GM12864 (cell line): ENCODE results near the gene CPEB4.

Experiments
- DNase-seq: peaks from one replicate; pipeline ENCODE4 v3.0.0-alpha.2; 2011; ENCODE audit warnings: low read depth
- H3K4me3 ChIP-seq: 2 replicates; pipeline ENCODE4 v1.5.1; 2011; ENCODE audit warnings: mild to moderate bottlenecking, low read depth, low read length, control low read depth
- TF ChIP-seq, protein P1 (sequence below): IDR thresholded peaks from 2 replicates; pipeline ENCODE4 v1.5.1; 2011; ENCODE audit warnings: low read depth, mild to moderate bottlenecking, moderate library complexity, low read length, control low read depth, inconsistent platforms; ENCODE audit errors: missing control alignments

CPEB4 gene

DNA sequence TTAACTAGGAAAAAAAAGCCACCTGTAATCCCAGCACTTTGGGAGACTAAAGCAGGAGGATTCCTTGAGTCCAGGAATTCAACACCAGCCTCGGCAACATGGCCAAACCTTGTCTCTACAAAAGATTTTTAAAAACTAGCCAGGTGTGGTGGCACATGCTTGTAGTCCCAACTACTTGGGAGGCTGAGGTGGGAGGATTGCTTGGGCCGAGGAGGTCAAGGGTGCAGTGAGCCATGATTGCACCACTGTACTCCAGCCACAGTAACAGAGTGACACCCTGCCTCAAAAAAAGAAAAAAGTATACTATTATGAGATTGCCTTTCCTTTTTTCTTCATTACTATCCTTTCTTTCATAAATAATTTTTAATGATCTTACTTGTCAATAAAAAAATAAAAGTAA, 45.8 kb downstream of the CPEB4 start:
- DNase-seq = no peak
- TF ChIP-seq, protein P1, sequence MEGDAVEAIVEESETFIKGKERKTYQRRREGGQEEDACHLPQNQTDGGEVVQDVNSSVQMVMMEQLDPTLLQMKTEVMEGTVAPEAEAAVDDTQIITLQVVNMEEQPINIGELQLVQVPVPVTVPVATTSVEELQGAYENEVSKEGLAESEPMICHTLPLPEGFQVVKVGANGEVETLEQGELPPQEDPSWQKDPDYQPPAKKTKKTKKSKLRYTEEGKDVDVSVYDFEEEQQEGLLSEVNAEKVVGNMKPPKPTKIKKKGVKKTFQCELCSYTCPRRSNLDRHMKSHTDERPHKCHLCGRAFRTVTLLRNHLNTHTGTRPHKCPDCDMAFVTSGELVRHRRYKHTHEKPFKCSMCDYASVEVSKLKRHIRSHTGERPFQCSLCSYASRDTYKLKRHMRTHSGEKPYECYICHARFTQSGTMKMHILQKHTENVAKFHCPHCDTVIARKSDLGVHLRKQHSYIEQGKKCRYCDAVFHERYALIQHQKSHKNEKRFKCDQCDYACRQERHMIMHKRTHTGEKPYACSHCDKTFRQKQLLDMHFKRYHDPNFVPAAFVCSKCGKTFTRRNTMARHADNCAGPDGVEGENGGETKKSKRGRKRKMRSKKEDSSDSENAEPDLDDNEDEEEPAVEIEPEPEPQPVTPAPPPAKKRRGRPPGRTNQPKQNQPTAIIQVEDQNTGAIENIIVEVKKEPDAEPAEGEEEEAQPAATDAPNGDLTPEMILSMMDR = no peak
- no peak overlapping the region for H3K4me3 ChIP-seq

DNA sequence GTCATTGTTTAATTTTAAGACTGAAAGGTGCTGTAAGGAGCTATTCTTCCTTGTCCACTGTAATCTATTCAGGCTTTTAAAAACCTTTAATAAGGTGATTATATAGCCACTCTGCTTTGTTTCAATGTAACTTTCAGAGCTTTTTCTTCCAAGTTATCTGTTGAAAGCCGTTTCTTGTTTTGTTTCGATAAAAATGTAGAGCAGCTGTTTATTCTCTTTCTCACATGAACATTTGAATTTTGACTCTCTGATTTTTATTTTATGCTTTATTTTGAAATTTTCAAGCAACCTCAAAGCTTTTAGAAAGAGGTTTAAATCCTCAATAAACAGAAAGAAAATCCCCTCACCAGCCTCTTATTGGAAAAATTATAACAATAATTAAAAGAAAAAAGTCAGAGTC, 47.2 kb downstream of the CPEB4 start:
- TF ChIP-seq, protein P1 = no peak
- no peak overlapping the region for H3K4me3 ChIP-seq
- DNase-seq = no peak

DNA sequence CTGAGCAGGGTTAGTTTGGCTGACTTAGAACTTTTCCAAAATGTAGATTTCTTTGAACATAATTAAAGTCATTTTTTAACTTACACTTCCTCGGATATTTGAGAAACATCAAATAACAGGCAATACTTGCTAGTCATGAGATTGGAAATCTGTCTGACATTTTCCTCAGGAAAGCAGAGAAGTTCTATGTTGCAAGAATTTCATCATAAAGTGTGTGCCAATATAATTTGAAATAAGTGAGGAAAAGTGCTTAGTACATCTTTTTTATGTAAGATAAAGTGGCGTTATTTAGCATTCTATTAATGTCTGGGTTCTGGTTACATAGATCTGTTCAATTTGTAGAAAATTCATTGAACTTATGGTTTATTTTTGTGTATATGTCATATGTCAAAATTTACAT, 52.1 kb downstream of the CPEB4 start:
- TF ChIP-seq, protein P1 = no peak
- no peak for DNase-seq
- no peak overlapping the region for H3K4me3 ChIP-seq

- H3K4me3 ChIP-seq = no peak overlapping the region
- DNase-seq = no peak
- TF ChIP-seq, protein P1 = no peak
Observed at GRCh38 chr5:173941102-173941501, 53.0 kb downstream of the CPEB4 start.

GRCh38 chr5:173941758-173942401, 53.7 kb downstream of the CPEB4 start:
- DNase-seq = no peak
- H3K4me3 ChIP-seq = no peak overlapping the region

DNA sequence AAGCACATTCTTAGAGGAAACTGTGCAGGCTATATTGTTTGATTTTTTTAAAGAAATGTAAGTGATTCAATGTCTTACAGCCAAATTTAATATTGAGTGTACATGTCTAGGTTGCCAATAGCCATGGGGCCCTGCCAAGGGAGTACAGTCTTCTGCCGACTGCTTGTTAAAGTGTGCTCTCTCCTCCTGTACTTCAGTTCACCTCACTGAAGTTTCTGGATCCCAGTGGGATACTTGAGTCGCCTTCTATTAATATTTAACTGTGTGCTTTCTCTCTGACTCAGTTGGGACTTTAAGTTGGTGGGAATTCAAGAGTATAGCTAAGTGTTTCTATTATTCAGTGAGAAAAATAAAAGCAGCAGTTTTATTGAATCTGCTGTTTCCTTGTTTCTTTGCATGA, 56.4 kb downstream of the CPEB4 start:
- no peak for DNase-seq
- TF ChIP-seq, protein P1 = no peak

More at GRCh38 chr5:173941758-173942401, 53.7 kb downstream of the CPEB4 start:
- TF ChIP-seq, protein P1 = no peak

DNA sequence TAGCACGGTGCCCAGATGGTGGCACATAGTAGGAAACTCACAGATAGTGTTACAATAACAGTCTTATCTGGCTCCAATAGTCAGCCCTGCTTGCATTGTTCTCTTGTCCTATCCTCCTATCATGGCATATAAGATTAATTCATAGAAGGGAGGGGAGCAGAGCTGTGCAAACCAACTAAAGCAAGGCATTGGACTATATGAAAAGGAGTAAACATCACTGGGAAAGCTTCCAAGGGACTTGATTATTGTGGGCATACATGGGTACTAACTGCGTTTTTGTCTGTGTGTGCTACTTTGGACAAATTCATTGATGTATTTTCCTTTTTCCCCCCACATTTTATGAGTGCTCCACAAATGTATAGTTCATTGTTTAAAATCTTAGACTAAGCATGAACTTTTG, 57.0 kb downstream of the CPEB4 start:
- no peak for DNase-seq
- no peak overlapping the region for H3K4me3 ChIP-seq
- TF ChIP-seq, protein P1 = no peak

More for the DNA sequence above, 56.4 kb downstream of the CPEB4 start:
- no peak overlapping the region for H3K4me3 ChIP-seq
